ENCODE results near the gene ARID1B. TPM values are rescaled to one million over a fixed set of nuclear protein-coding genes. Genes with fewer than 3 reads are reported as not detected.

ARID1B gene
- total RNA-seq, 1 donor from 2014 or later = 62.1 TPM

DNA sequence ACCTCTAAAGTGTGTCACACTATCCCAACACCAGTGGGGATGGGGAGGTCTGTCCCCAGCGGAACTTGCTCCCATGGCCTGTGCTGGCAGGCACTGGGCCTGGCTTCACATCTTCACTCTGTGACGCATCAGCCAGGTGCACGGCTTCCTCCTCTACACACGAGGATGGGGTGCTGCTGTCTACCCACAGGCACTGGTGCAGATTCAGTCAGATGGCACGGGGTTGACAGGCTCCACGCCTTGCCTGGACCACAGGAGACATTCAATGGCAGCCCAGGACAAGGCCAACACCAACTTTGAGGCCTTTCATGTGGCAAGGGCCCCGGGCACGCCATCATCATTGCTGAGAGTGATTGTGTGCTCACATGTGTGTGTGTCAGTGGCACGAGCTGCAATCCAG is 453.7 kb downstream of the ARID1B start:
- H3K36me3 Mint-ChIP-seq = peaks cover 3% of the 10 kb centered on the region

DNA sequence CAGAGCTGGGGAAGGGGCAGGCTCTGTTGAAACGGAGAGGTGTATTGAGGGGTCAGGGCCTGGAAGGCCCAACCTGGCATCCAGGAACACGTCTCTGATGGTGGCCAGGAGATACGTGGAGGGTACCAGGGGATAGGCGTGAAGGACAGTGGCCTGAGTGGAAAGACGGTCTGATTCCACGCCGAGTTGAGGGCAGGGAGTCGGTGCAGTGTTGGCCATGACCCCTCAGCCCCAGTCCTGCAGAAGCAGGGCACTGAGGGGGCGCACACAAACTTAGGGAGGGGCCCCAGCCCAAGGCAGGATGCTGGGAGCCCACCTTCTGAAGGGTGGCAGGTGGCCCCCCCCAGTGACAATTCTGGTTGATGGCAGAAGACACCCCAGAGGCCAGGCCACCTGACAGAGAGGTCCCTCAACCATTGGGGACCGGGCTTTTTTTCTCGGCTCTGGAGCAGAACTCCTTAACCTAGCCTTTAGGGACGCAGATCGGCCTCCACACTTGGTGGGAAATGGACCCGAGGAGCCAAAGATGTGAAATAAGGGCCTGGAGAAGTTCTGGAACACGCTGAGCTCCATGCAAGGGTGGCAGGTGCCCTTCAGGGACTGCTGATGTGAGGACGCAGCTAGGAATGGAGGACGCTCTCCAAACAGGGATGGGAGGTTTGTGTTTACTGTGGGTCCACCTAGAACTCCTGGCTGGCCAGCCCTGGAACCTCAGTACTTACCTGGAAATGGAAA is 455.1 kb downstream of the ARID1B start:
- H4K20me1 ChIP-seq (ENCODE audit: low read depth) = peaks cover 3% of the 10 kb centered on the region
- no peaks in the 10 kb centered on the region for H3K36me3 ChIP-seq
- peaks cover 28% of the 10 kb centered on the region for H3K4me1 ChIP-seq
- Mint-ChIP-seq H3K9me3 (peaks cover 9% of the 10 kb centered on the region), H3K36me3 (peaks cover 3% of the 10 kb centered on the region), H3K27ac (no peak overlapping the region), H3K27me3 (ENCODE audit: insufficient read depth, low read depth) (peaks cover 45% of the 10 kb centered on the region), H3K4me3 (no peak overlapping the region), H3K4me1 (peaks cover 32% of the 10 kb centered on the region)
- no peak overlapping the region for H2AFZ ChIP-seq (replicated peaks)
- no peak for TF ChIP-seq CTCF (IDR thresholded peaks at IDR 0.05)
- TF ChIP-seq EZH2 (IDR thresholded peaks at IDR 0.05) = no peak
- no peak for TF ChIP-seq EZH2phosphoT487 (IDR thresholded peaks at IDR 0.05)
- no peak for DNase-seq (ENCODE audit: low spot score)
- no peaks in the 10 kb centered on the region for H3K9me3 ChIP-seq (ENCODE audit: low read depth)
- H3K4me3 ChIP-seq = no peak overlapping the region
- no peak overlapping the region for H3K27ac ChIP-seq
- H3K9ac ChIP-seq = no peak overlapping the region
- H3K79me2 ChIP-seq (ENCODE audit: low read depth) = no peaks in the 10 kb centered on the region
- H3K4me2 ChIP-seq = no peak overlapping the region
- H3K27me3 ChIP-seq = peaks cover 48% of the 10 kb centered on the region
- H3F3A ChIP-seq (ENCODE audit: low read depth) = peaks cover 12% of the 10 kb centered on the region

More for the DNA sequence above, 453.7 kb downstream of the ARID1B start:
- Mint-ChIP-seq H3K27ac (no peak overlapping the region), H3K4me3 (no peak overlapping the region), H3K4me1 (peaks cover 38% of the 10 kb centered on the region), H3K9me3 (peaks cover 4% of the 10 kb centered on the region), H3K27me3 (ENCODE audit: insufficient read depth, low read depth) (peaks cover 41% of the 10 kb centered on the region)
- Histone ChIP-seq H3K36me3 (no peaks in the 10 kb centered on the region), H3K4me2 (no peak overlapping the region), H3K4me3 (no peak overlapping the region), H4K20me1 (ENCODE audit: low read depth) (no peaks in the 10 kb centered on the region), H3K9ac (no peak overlapping the region), H3K27me3 (peaks cover 34% of the 10 kb centered on the region), H3K27ac (no peak overlapping the region), H3F3A (ENCODE audit: low read depth) (peaks cover 5% of the 10 kb centered on the region), H2AFZ (replicated peaks) (no peak overlapping the region), H3K9me3 (ENCODE audit: low read depth) (no peaks in the 10 kb centered on the region), H3K79me2 (ENCODE audit: low read depth) (no peaks in the 10 kb centered on the region), H3K4me1 (peaks cover 16% of the 10 kb centered on the region)
- TF ChIP-seq EZH2phosphoT487 (IDR thresholded peaks at IDR 0.05) (no peak), CTCF (IDR thresholded peaks at IDR 0.05) (no peak), EZH2 (IDR thresholded peaks at IDR 0.05) (no peak)
- no peak for DNase-seq (ENCODE audit: low spot score)

DNA sequence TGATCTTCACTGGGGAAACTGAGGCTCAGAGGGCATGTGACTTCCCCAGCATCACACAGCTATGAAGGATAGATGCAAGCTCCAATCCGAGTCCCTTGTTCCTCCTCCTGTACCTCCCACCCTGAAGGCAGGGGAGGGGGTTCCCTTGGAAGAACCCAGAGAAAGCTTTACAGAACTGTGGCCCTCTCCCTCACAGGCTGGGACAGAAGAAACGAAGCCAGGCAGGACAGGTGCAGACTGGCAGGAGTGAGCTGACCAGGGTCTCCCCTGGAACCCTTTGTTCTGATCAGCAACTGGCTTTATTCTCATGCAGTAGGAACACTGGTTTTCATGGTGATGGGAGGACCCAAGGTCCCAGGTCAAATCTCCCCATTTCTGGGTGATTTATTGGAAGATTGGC is 456.0 kb downstream of the ARID1B start:
- Histone ChIP-seq H3K27me3 (peaks cover 57% of the 10 kb centered on the region), H3K9ac (no peak overlapping the region), H3K4me2 (no peak overlapping the region), H2AFZ (replicated peaks) (no peak overlapping the region), H3K79me2 (ENCODE audit: low read depth) (no peaks in the 10 kb centered on the region), H3K36me3 (no peaks in the 10 kb centered on the region), H3K27ac (no peak overlapping the region), H3K9me3 (ENCODE audit: low read depth) (no peaks in the 10 kb centered on the region), H3K4me1 (peaks cover 28% of the 10 kb centered on the region), H3K4me3 (no peak overlapping the region), H3F3A (ENCODE audit: low read depth) (peaks cover 14% of the 10 kb centered on the region), H4K20me1 (ENCODE audit: low read depth) (peaks cover 3% of the 10 kb centered on the region)
- H3K27me3 Mint-ChIP-seq (ENCODE audit: insufficient read depth, low read depth) = peaks cover 49% of the 10 kb centered on the region
- peaks cover 9% of the 10 kb centered on the region for H3K9me3 Mint-ChIP-seq
- DNase-seq (ENCODE audit: low spot score) = no peak
- TF ChIP-seq EZH2 (IDR thresholded peaks at IDR 0.05) = no peak
- no peak for TF ChIP-seq CTCF (IDR thresholded peaks at IDR 0.05)
- TF ChIP-seq EZH2phosphoT487 (IDR thresholded peaks at IDR 0.05) = no peak
- H3K4me3 Mint-ChIP-seq = no peak overlapping the region
- peaks cover 31% of the 10 kb centered on the region for H3K4me1 Mint-ChIP-seq
- H3K27ac Mint-ChIP-seq = no peak overlapping the region
- peaks cover 3% of the 10 kb centered on the region for H3K36me3 Mint-ChIP-seq

Data from neural progenitor cell (in vitro differentiated cells).